Measurements from ENCODE around the gene RUNX3.

Gene RUNX3

GRCh38 chr1:24870551-24871195 lies 59.4 kb downstream of the RUNX3 start:
- in situ Hi-C loops (cut with HindIII; ENCODE audit: low sequenced_read_pairs) = no loop called here

- in situ Hi-C loops (cut with HindIII; ENCODE audit: low sequenced_read_pairs) = no loop called here
These were observed 61.8 kb downstream of the RUNX3 start for GRCh38 chr1:24868016-24868875.

- in situ Hi-C loops (cut with HindIII; ENCODE audit: low sequenced_read_pairs) = no loop called here
These were observed 62.8 kb downstream of the RUNX3 start for GRCh38 chr1:24867084-24867870.

GRCh38 chr1:24866211-24867083 lies 63.6 kb downstream of the RUNX3 start:
- in situ Hi-C loops (cut with HindIII; ENCODE audit: low sequenced_read_pairs) = no loop called here

- in situ Hi-C loops (cut with HindIII; ENCODE audit: low sequenced_read_pairs) = no loop called here
These were observed 64.5 kb downstream of the RUNX3 start for GRCh38 chr1:24865587-24865986.

- in situ Hi-C loops (cut with HindIII; ENCODE audit: low sequenced_read_pairs) = no loop called here
These were observed 64.9 kb downstream of the RUNX3 start for GRCh38 chr1:24865168-24865567.

GRCh38 chr1:24864370-24864777 lies 65.7 kb downstream of the RUNX3 start:
- in situ Hi-C loops (cut with HindIII; ENCODE audit: low sequenced_read_pairs) = no loop called here

- in situ Hi-C loops (cut with HindIII; ENCODE audit: low sequenced_read_pairs) = no loop called here
These were observed 67.1 kb downstream of the RUNX3 start for GRCh38 chr1:24862775-24863483.

- in situ Hi-C loops (cut with HindIII; ENCODE audit: low sequenced_read_pairs) = no loop called here
These were observed 68.0 kb downstream of the RUNX3 start for GRCh38 chr1:24861821-24862727.

GRCh38 chr1:24860841-24861240 lies 69.2 kb downstream of the RUNX3 start:
- in situ Hi-C loops (cut with HindIII; ENCODE audit: low sequenced_read_pairs) = no loop called here

- in situ Hi-C loops (cut with HindIII; ENCODE audit: low sequenced_read_pairs) = no loop called here
These were observed 70.7 kb downstream of the RUNX3 start for GRCh38 chr1:24859063-24860010.

- in situ Hi-C loops (cut with HindIII; ENCODE audit: low sequenced_read_pairs) = no loop called here
These were observed 71.8 kb downstream of the RUNX3 start for GRCh38 chr1:24858277-24858676.

GRCh38 chr1:24857507-24858133 lies 72.5 kb downstream of the RUNX3 start:
- in situ Hi-C loops (cut with HindIII; ENCODE audit: low sequenced_read_pairs) = no loop called here

GRCh38 chr1:24856787-24857506 lies 73.1 kb downstream of the RUNX3 start:
- in situ Hi-C loops (cut with HindIII; ENCODE audit: low sequenced_read_pairs) = no loop called here

GRCh38 chr1:24855474-24855873 lies 74.6 kb downstream of the RUNX3 start:
- in situ Hi-C loops (cut with HindIII; ENCODE audit: low sequenced_read_pairs) = no loop called here

- in situ Hi-C loops (cut with HindIII; ENCODE audit: low sequenced_read_pairs) = no loop called here
These were observed 76.4 kb downstream of the RUNX3 start for GRCh38 chr1:24853649-24854048.
